B cell (primary cell): ENCODE measurements around the gene C14orf180. TPM values are rescaled to one million over a fixed set of nuclear protein-coding genes. Genes with fewer than 3 reads are reported as not detected.

ENCODE experiments used
- ATAC-seq: fragments of 200-7000 bp; cut with Tn5 transposase; one replicate; pipeline ENCODE4 v1.10.0; 2021; ENCODE audit warnings: low read depth, mild to moderate bottlenecking, moderate number of reproducible peaks, moderate library complexity
- CTCF ChIA-PET: fragments of 350-600 bp; sonication (Branson Sonifier 250); formaldehyde crosslinking; loops from one replicate; lab custom pipeline; 2021; ENCODE audit warnings: antibody characterized with exemption, inconsistent platforms; lab: Charles Lee
- POLR2A ChIA-PET: fragments of 350-600 bp; sonication (Branson Sonifier 250); formaldehyde crosslinking; loops from one replicate; lab custom pipeline; 2021; ENCODE audit warnings: antibody characterized with exemption; lab: Charles Lee
- DNase-seq: peaks from one replicate; pipeline ENCODE4 v3.0.0; 2013
- H2AFZ ChIP-seq: 2 replicates; pipeline ENCODE4 v1.6.1; 2012; ENCODE audit warnings: mild to moderate bottlenecking, low read depth, low read length; ENCODE audit not compliant: insufficient read depth, poor library complexity, severe bottlenecking
- H3K27ac ChIP-seq, 2 donors: 1 replicate in 1 of 2; 2 replicates in 1 of 2; pipeline ENCODE4 v1.5.1; 2012 to 2013; ENCODE audit warnings: low read length in 2 of 2, mild to moderate bottlenecking in 2 of 2, moderate library complexity in 1 of 2
- H3K27me3 ChIP-seq, 4 experiments: fragments of 200-600 bp in 1 of 4; sonication (generic) in 1 of 4; replicated peaks in 1 of 4; 1 replicate in 2 of 4; 2 replicates in 2 of 4; pipeline versions ENCODE4 v1.6.1 to v1.7.0; 2013 to 2016; ENCODE audit warnings: low read length in 3 of 4, mild to moderate bottlenecking in 2 of 4, mixed read lengths in 1 of 4, moderate library complexity in 1 of 4; ENCODE audit not compliant: insufficient read depth in 4 of 4, control insufficient read depth in 3 of 4; ENCODE audit errors: control extremely low read depth in 1 of 4
- H3K36me3 ChIP-seq, 2 experiments: replicated peaks in 1 of 2; 1 replicate in 1 of 2; 2 replicates in 1 of 2; pipeline versions ENCODE4 v1.6.1 to v1.7.1; 2013; ENCODE audit warnings: low read length in 1 of 2; ENCODE audit not compliant: insufficient read depth in 2 of 2, control insufficient read depth in 1 of 2; ENCODE audit errors: control extremely low read depth in 1 of 2, extremely low read depth in 1 of 2
- H3K4me1 ChIP-seq, 2 donors: fragments of 200-600 bp in 1 of 2; sonication (generic) in 1 of 2; 1 replicate in 1 of 2; 2 replicates in 1 of 2; pipeline versions ENCODE4 v1.5.1 to v1.6.1; 2013 to 2017; ENCODE audit warnings: low read length in 2 of 2; ENCODE audit not compliant: control insufficient read depth in 2 of 2, insufficient read depth in 2 of 2
- H3K4me2 ChIP-seq: replicated peaks from 2 replicates; pipeline ENCODE3; 2012; ENCODE audit warnings: mild to moderate bottlenecking, low read depth, low read length; ENCODE audit not compliant: poor library complexity, severe bottlenecking
- H3K4me3 ChIP-seq, 5 experiments: fragments of 200-600 bp in 1 of 5; sonication (generic) in 1 of 5; 1 replicate in 3 of 5; 2 replicates in 2 of 5; pipeline versions ENCODE4 v1.5.1 to v1.7.0; 2011 to 2016; ENCODE audit warnings: low read length in 4 of 5, mild to moderate bottlenecking in 4 of 5, low read depth in 2 of 5, control low read depth in 1 of 5, moderate library complexity in 1 of 5; ENCODE audit not compliant: insufficient read depth in 1 of 5; ENCODE audit errors: control extremely low read depth in 1 of 5, extremely low read depth in 1 of 5
- H3K79me2 ChIP-seq: fragments of 200-600 bp; sonication (generic); one replicate; pipeline ENCODE4 v1.6.0; 2016; ENCODE audit warnings: low read length; ENCODE audit not compliant: control insufficient read depth, insufficient read depth
- H3K9ac ChIP-seq: fragments of 200-600 bp; sonication (generic); 2 replicates; pipeline ENCODE4 v1.6.1; 2017; ENCODE audit warnings: mild to moderate bottlenecking, low read length, moderate library complexity
- H3K9me3 ChIP-seq, 3 donors: one replicate each; pipeline versions ENCODE4 v1.6.1 to v1.7.1; 2013; ENCODE audit warnings: low read length in 2 of 3; ENCODE audit not compliant: control insufficient read depth in 2 of 3, insufficient read depth in 1 of 3; ENCODE audit errors: control extremely low read depth in 1 of 3
- H4K20me1 ChIP-seq: 2 replicates; pipeline ENCODE4 v1.6.0; 2012; ENCODE audit warnings: mild to moderate bottlenecking, low read length; ENCODE audit not compliant: insufficient read depth, control insufficient read depth, poor library complexity, severe bottlenecking
- H3K27ac Mint-ChIP-seq: one replicate; pipeline ENCODE4 v1.8.0; 2021; ENCODE audit warnings: mixed read lengths
- H3K27me3 Mint-ChIP-seq: one replicate; pipeline ENCODE4 v1.8.0; 2021; ENCODE audit warnings: mixed read lengths
- H3K4me1 Mint-ChIP-seq: one replicate; pipeline ENCODE4 v1.8.0; 2021; ENCODE audit warnings: mixed read lengths
- H3K4me3 Mint-ChIP-seq: one replicate; pipeline ENCODE4 v1.8.0; 2021; ENCODE audit warnings: mixed read lengths
- H3K9me3 Mint-ChIP-seq: one replicate; pipeline ENCODE4 v1.8.0; 2022; ENCODE audit warnings: mixed read lengths; ENCODE audit not compliant: insufficient read depth
- EZH2 ChIP-seq: IDR thresholded peaks from 2 replicates; pipeline ENCODE4 v1.6.1; 2012; ENCODE audit warnings: borderline replicate concordance, low read depth, mild to moderate bottlenecking, moderate library complexity, low read length; ENCODE audit not compliant: insufficient read depth, poor library complexity, severe bottlenecking
- WGBS: methylation state at CpG from one replicate; pipeline ENCODE4 v1.1.5; 2013; ENCODE audit warnings: missing lambda C conversion rate; ENCODE audit not compliant: insufficient coverage; 5-methylcytosine and 5-hydroxymethylcytosine counted together
- intact Hi-C: fragments of 100-400 bp; cut with micrococcal nuclease; formaldehyde crosslinking; loops from one replicate; pipeline ENCODE4 v1.10.0; 2022
- polyA plus RNA-seq: library from polyadenylated mRNA; depleted of rRNA; stranded (reverse); fragments of >200 nt; gene quantifications from 2 replicates; pipeline ENCODE4 v1.2.3, GENCODE V29; 2012
- total RNA-seq, 2 donors: library from RNA; stranded (reverse); fragments of 120-200 nt in 1 of 2; gene quantifications; 1 replicate in 1 of 2; 2 replicates in 1 of 2; pipeline versions ENCODE4 v1.2.3 to v1.2.4, GENCODE V29; 2013 to 2022
- TF ChIP-seq, protein P1 (sequence below): fragments of 200-600 bp; IDR thresholded peaks from one replicate; pipeline ENCODE4 v1.8.0; 2022; ENCODE audit warnings: antibody characterized with exemption, mild to moderate bottlenecking

C14orf180 gene
- total and polyA plus RNA-seq, 2 donors (not counting 1 experiment from before 2014, with no cell fraction given): not detected

DNA sequence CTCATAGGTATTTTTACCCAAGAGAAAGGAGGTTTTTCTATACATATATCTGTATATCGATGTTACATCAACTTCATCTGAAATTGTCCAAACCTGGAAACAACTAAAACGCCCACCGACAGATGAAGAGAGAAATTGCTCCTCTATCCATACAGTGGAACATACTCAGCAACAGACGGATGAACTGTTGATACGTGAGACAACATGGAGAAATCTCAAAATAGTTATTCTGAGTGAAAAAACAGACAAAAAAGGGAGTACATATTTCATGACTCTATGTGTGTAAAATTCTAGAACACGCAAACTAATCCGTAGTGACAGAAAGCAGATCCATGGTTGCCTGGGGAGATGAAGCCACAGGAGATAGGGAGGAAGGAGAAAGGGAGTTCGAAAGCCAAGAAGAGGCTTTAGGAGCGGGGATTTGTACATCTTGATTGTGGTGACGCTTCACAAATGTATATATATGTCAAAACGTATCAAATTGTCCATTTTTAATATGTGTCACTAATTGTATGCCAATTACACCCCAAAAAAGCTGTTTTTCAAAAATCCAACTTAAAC lies 37.6 kb upstream of the C14orf180 start:
- Histone ChIP-seq H3K4me3 (no peak overlapping the region), H3K4me1 (no peaks in the 10 kb centered on the region), H3K79me2 (no peaks in the 10 kb centered on the region), H3K36me3 (no peaks in the 10 kb centered on the region), H2AFZ (no peak overlapping the region), H3K9me3 (no peaks in the 10 kb centered on the region), H4K20me1 (no peaks in the 10 kb centered on the region), H3K27me3 (peaks cover 0 to 7% (median 2%) of the 10 kb centered on the region in 4 experiments), H3K27ac (no peak overlapping the region), H3K4me2 (no peak overlapping the region), H3K9ac (no peak overlapping the region)
- ChIA-PET CTCF (no interaction called here), POLR2A (no interaction called here)
- Mint-ChIP-seq H3K4me3 (no peak overlapping the region), H3K27ac (no peak overlapping the region), H3K9me3 (no peaks in the 10 kb centered on the region), H3K27me3 (peaks cover 25% of the 10 kb centered on the region), H3K4me1 (no peaks in the 10 kb centered on the region)
- intact Hi-C loops: no loop called here
- DNase-seq (no peak), ATAC-seq (no peak)
- WGBS: 100% methylated on average over 2 of the region's 11 CpGs
- no peak for TF ChIP-seq EZH2
- TF ChIP-seq, protein P1, sequence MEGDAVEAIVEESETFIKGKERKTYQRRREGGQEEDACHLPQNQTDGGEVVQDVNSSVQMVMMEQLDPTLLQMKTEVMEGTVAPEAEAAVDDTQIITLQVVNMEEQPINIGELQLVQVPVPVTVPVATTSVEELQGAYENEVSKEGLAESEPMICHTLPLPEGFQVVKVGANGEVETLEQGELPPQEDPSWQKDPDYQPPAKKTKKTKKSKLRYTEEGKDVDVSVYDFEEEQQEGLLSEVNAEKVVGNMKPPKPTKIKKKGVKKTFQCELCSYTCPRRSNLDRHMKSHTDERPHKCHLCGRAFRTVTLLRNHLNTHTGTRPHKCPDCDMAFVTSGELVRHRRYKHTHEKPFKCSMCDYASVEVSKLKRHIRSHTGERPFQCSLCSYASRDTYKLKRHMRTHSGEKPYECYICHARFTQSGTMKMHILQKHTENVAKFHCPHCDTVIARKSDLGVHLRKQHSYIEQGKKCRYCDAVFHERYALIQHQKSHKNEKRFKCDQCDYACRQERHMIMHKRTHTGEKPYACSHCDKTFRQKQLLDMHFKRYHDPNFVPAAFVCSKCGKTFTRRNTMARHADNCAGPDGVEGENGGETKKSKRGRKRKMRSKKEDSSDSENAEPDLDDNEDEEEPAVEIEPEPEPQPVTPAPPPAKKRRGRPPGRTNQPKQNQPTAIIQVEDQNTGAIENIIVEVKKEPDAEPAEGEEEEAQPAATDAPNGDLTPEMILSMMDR: no peak

DNA sequence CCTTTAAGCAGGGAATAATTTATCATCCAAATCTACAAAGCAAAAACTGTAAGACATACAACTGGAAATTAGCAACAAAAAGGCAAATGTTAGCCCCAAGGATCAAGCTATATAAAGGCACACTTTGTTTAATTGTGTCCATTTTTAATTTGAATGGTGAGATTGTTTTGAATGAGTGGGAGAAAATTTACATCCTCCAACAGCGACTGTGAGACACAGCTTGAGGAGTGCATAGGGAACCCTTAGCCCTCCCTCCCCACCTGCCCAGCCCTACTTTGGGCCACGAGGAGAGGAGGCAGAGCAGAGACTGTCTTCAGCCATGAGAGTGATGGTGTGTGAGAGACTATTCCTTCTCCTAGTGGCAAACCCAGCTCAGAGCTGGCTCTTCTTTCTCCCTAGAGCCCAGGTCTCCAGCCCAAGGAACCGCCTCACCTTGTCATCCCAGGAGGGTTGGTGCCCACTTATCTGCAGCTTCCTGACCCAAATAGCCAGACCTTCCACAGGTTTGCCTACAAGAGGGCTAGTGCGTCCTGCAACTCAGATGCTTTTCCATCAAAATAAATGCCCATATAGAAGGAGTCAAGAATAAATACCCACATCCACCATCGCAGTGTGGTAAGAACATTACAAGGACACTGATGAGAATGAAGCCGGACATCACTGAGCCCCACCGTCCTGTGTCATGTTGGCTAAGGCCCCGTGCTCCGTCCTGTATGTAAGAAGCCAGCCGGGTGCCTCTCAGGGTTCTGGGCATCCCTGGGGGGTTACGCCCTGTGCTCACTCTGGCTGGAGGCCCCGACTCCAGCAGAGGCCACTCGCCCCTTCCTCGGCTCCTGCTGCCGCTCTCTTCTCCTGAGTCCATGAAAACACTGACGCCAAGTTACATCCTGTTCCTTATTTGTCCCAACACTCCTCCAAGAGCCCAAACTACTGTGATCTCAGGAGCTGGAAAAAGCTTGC lies 36.4 kb upstream of the C14orf180 start:
- H3K27me3 ChIP-seq: peaks cover 0 to 7% (median 2%) of the 10 kb centered on the region in 4 experiments
- WGBS: 93% methylated on average over 12 of the region's 16 CpGs
- H3K9me3 ChIP-seq: no peaks in the 10 kb centered on the region
- H3K36me3 ChIP-seq: no peaks in the 10 kb centered on the region
- no peak overlapping the region for H3K4me2 ChIP-seq
- H3K4me3 ChIP-seq: no peak overlapping the region
- H3K27ac ChIP-seq: no peak overlapping the region
- no peak for TF ChIP-seq EZH2
- TF ChIP-seq, protein P1: no peak
- no peaks in the 10 kb centered on the region for H4K20me1 ChIP-seq
- H3K4me1 Mint-ChIP-seq: no peaks in the 10 kb centered on the region
- no peak overlapping the region for H3K9ac ChIP-seq
- H3K4me3 Mint-ChIP-seq: no peak overlapping the region
- intact Hi-C loops: no loop called here
- ATAC-seq (no peak), DNase-seq (no peak)
- H3K4me1 ChIP-seq: no peaks in the 10 kb centered on the region
- peaks cover 25% of the 10 kb centered on the region for H3K27me3 Mint-ChIP-seq
- POLR2A ChIA-PET: no interaction called here
- H3K79me2 ChIP-seq: no peaks in the 10 kb centered on the region
- no peaks in the 10 kb centered on the region for H3K9me3 Mint-ChIP-seq
- H2AFZ ChIP-seq: no peak overlapping the region
- no peak overlapping the region for H3K27ac Mint-ChIP-seq
- CTCF ChIA-PET: no interaction called here
